Bronchial epithelial cell (primary cell): ENCODE data around the gene OR5AR1. TPM values are rescaled to one million over a fixed set of nuclear protein-coding genes. Genes with fewer than 3 reads are reported as not detected.

ENCODE experiments used
- DNase-seq: peaks from one replicate; pipeline ENCODE4 v3.0.0-alpha.2; 2010; ENCODE audit warnings: low read depth
- FAIRE-seq: peaks from 2 replicates; lab custom pipeline; 2011; peaks lifted over from hg19 to GRCh38; lab: Jason Lieb, UNC
- H3K27me3 ChIP-seq: 2 replicates; pipeline ENCODE4 v1.5.1; 2011; ENCODE audit warnings: low read length; ENCODE audit not compliant: control insufficient read depth, insufficient read depth
- H3K36me3 ChIP-seq: 2 replicates; pipeline ENCODE4 v1.5.1; 2011; ENCODE audit warnings: low read length; ENCODE audit not compliant: control insufficient read depth, insufficient read depth
- H3K4me3 ChIP-seq: 2 replicates; pipeline ENCODE4 v1.5.1; 2011; ENCODE audit warnings: mild to moderate bottlenecking, low read depth, low read length, control low read depth
- CTCF ChIP-seq: IDR thresholded peaks from 2 replicates; pipeline ENCODE4 v1.5.1; 2011; ENCODE audit warnings: mild to moderate bottlenecking, moderate library complexity, low read length, control low read depth, inconsistent platforms; ENCODE audit not compliant: insufficient read depth, severe bottlenecking
- total RNA-seq: library from RNA; depleted of rRNA; stranded (reverse); fragments of >200 nt; gene quantifications from 2 replicates; pipeline ENCODE4 v1.2.1, GENCODE V29; 2014

The OR5AR1 gene
- total RNA-seq, 1 donor from 2014 or later = not detected

DNA sequence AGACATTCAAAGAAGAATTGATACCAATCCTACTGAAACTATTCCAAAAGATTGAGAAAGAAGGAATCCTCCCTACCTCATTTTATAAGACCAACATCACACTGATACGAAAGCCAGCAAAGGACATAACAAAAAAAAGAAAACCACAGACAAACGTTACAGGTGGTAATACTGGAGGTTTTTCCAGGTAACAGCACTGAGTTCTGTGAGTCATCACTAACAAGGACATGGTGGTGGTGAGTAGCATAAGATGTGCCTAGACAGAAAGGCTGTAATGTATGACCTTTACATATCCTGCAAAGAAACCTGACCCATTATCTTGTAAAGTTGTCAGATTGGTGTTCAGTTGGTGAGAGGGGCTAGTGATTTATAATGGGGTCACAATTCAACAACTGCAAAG, 50.7 kb downstream of the OR5AR1 start:
- TF ChIP-seq CTCF = no peak
- peak; percentile 15 for DNase-seq
- no peak for FAIRE-seq
- no peaks in the 10 kb centered on the region for H3K36me3 ChIP-seq
- H3K4me3 ChIP-seq = no peak overlapping the region
- no peaks in the 10 kb centered on the region for H3K27me3 ChIP-seq

Other genes with a start within 250 kb of the OR5AR1 start
- not detected in 2 replicates for gene OR5M3, start 190.3 kb upstream of the OR5AR1 start, total RNA-seq
- not detected in 2 replicates for gene OR5M8, start 172.3 kb upstream of the OR5AR1 start, total RNA-seq
- gene OR5M11, start 120.4 kb upstream of the OR5AR1 start, total RNA-seq = not detected in 2 replicates
- gene OR5M10, start 86.0 kb upstream of the OR5AR1 start, total RNA-seq = not detected in 2 replicates
- not detected in 2 replicates for gene OR5M1, start 48.8 kb upstream of the OR5AR1 start, total RNA-seq
- not detected in 2 replicates for gene OR5AP2, start 21.2 kb upstream of the OR5AR1 start, total RNA-seq
- gene OR9G1, start 35.4 kb downstream of the OR5AR1 start, total RNA-seq = not detected in 2 replicates
- not detected in 2 replicates for gene OR9G4, start 85.0 kb downstream of the OR5AR1 start, total RNA-seq